Lung (tissue), 12 donors: ENCODE measurements around the gene PXMP2. TPM values are rescaled to one million over a fixed set of nuclear protein-coding genes. Genes with fewer than 3 reads are reported as not detected.

ENCODE experiments used
- ATAC-seq: fragments of 200-7000 bp; cut with Tn5 transposase; one replicate; pipeline ENCODE4 v1.9.1; 2020; ENCODE audit warnings: moderate number of reproducible peaks; ENCODE audit not compliant: insufficient read depth, low FRiP score
- DNase-seq, 3 donors: peaks; one replicate each; pipeline ENCODE4 v3.0.0-alpha.2; 2013 to 2017
- H3K27ac ChIP-seq, 2 donors: one replicate each; pipeline ENCODE4 v1.5.1; 2013; ENCODE audit warnings: mild to moderate bottlenecking in 2 of 2, moderate library complexity in 2 of 2, control low read depth in 1 of 2, inconsistent platforms in 1 of 2, low read depth in 1 of 2, low read length in 1 of 2
- H3K27me3 ChIP-seq, 3 donors: one replicate each; pipeline ENCODE4 v1.5.1; 2013; ENCODE audit warnings: low read length in 2 of 3; ENCODE audit not compliant: control insufficient read depth in 3 of 3, insufficient read depth in 3 of 3
- H3K36me3 ChIP-seq, 4 donors: one replicate each; pipeline ENCODE4 v1.5.1; 2013; ENCODE audit warnings: low read length in 4 of 4, mild to moderate bottlenecking in 1 of 4, moderate library complexity in 1 of 4; ENCODE audit not compliant: control insufficient read depth in 4 of 4, insufficient read depth in 4 of 4
- H3K4me1 ChIP-seq, 5 donors: one replicate each; pipeline ENCODE4 v1.5.1; 2013; ENCODE audit warnings: low read length in 5 of 5, mild to moderate bottlenecking in 2 of 5, moderate library complexity in 1 of 5; ENCODE audit not compliant: control insufficient read depth in 5 of 5, insufficient read depth in 5 of 5
- H3K4me3 ChIP-seq: one replicate; pipeline ENCODE4 v1.5.1; 2013; ENCODE audit warnings: mild to moderate bottlenecking, control low read depth, moderate library complexity
- H3K9ac ChIP-seq, 2 donors: one replicate each; pipeline ENCODE4 v1.5.1; 2013; ENCODE audit warnings: low read length in 2 of 2, control low read depth in 1 of 2; ENCODE audit not compliant: insufficient read depth in 1 of 2
- H3K9me3 ChIP-seq, 4 donors: one replicate each; pipeline ENCODE4 v1.5.1; 2013; ENCODE audit warnings: low read length in 3 of 4, mild to moderate bottlenecking in 1 of 4, moderate library complexity in 1 of 4; ENCODE audit not compliant: control insufficient read depth in 4 of 4, insufficient read depth in 3 of 4
- CTCF ChIP-seq: IDR thresholded peaks from 2 replicates; pipeline ENCODE4 v1.5.1; 2012; ENCODE audit warnings: mild to moderate bottlenecking; ENCODE audit errors: control extremely low read depth, extremely low read depth
- WGBS, 2 donors: extraction: QIAGEN DNeasy Blood & Tissue Kit; methylation state at CpG; one replicate each; pipeline ENCODE4 v1.1.7; 2013; 5-methylcytosine and 5-hydroxymethylcytosine counted together
- polyA plus RNA-seq, 2 donors: library from polyadenylated mRNA; stranded (reverse); fragments of 200-250 nt; gene quantifications; one replicate each; pipeline ENCODE4 v1.2.1, GENCODE V29; 2013
- total RNA-seq, 2 donors: library from RNA; depleted of rRNA in 1 of 2; stranded (reverse); fragments of >200 nt in 1 of 2; gene quantifications; one replicate each; pipeline ENCODE4 v1.2.1, GENCODE V29; 2014 to 2021
- donor health status: control.
- donor health status: control.
- donor health status: Bipolar disorder and iron deficiency.
- donor health status: healthy.
- donor health status: DM: yes; HTN: yes; CAD: no.

The PXMP2 gene
- total and polyA plus RNA-seq, 4 donors = 5.6 to 15.3 (median 13.2) TPM

DNA sequence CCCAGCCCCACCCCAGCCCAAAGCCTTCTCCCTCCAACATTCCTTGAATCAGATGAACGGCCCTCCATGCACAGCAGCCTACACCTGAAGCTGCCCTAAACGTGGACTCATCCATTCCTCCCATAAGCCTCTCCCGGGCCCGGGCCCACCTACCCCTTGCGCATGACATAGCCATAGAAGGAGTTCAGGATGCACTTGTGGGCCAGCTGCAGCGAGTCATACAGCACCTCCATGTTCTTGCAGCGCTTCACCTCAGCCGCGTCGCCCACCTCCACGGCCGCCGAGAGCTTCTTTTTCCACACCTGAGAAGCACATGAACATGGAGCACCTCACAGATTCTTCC is 22.3 kb upstream of the PXMP2 start:
- Histone ChIP-seq H3K36me3 (peaks cover 14 to 71% (median 58%) of the 10 kb centered on the region in 4 donors), H3K9ac (no peak overlapping the region), H3K4me3 (no peak overlapping the region), H3K9me3 (no peaks in the 10 kb centered on the region), H3K27ac (no peak overlapping the region), H3K27me3 (no peaks in the 10 kb centered on the region), H3K4me1 (no peaks in the 10 kb centered on the region)
- ATAC-seq (no peak), DNase-seq (no peak)
- TF ChIP-seq CTCF = no peak
- WGBS, 2 donors = 91 to 94% methylated on average over 13 of the region's 13 CpGs

- no peak for ATAC-seq
- no peak overlapping the region for H3K4me3 ChIP-seq
- no peaks in the 10 kb centered on the region for H3K9me3 ChIP-seq
- H3K27me3 ChIP-seq = no peaks in the 10 kb centered on the region
- no peak for DNase-seq
- H3K27ac ChIP-seq = no peak overlapping the region
- H3K9ac ChIP-seq = no peak overlapping the region
- TF ChIP-seq CTCF = no peak
- WGBS, 2 donors = 48 to 84% methylated on average over 6 of the region's 6 CpGs
- H3K36me3 ChIP-seq = peaks cover 14 to 66% (median 52%) of the 10 kb centered on the region in 4 donors
- H3K4me1 ChIP-seq = no peaks in the 10 kb centered on the region
Measured at GRCh38 chr12:132665794-132666193, 21.6 kb upstream of the PXMP2 start.

DNA sequence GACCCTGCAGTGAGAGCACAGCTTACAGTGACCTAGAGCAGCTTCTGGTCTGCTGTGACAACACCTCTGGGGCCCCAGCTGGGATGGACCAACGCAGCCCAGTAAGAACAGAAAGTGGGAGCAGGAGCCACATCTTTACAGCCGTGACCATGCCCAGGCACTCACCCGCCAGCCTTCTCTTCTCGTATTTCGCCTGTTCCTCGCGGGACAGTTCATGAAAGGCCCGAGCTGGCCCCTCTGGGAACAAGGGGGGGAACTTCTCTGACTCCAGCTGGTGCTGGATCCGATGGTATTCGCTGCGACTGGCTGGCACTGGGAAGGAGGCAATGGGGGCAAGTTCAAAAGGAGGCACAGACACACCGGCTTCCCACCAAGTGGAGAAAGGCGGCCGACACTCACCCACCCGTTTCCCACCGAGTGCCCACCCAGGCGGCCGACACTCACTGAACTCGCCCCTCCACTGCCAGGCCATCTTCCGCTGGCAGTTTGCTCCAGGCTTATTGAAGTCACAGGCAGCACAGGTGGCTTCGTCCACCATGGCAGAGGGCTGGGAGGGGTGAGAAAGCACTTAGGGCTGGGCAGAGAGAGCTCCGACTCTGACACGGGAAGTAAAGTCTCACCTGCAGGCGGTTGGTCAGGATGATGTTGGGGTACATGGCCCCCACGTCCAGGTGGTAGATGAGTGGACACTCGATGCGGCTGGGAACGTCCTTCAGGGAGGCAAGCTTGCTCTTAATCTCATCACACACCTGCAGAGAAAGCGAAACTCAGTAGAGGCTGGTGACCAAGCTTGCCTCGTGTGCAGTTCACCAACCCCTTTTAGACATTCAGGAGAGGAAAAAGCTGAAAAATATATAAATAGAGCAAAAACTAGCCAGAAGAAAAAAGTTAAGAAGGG is 18.9 kb upstream of the PXMP2 start:
- H3K4me1 ChIP-seq = no peaks in the 10 kb centered on the region
- H3K27me3 ChIP-seq = no peaks in the 10 kb centered on the region
- no peak overlapping the region for H3K27ac ChIP-seq
- 96 to 97% methylated on average over 30 of the region's 30 CpGs for WGBS, 2 donors
- peaks cover 19 to 62% (median 38%) of the 10 kb centered on the region in 4 donors for H3K36me3 ChIP-seq
- TF ChIP-seq CTCF = no peak
- H3K9me3 ChIP-seq = no peaks in the 10 kb centered on the region
- ATAC-seq (no peak), DNase-seq (no peak)
- H3K9ac ChIP-seq = no peak overlapping the region
- no peak overlapping the region for H3K4me3 ChIP-seq
